Vagina (tissue), 2 donors: ENCODE measurements around the gene NCOA3.

Source experiments
- POLR2A ChIP-seq, 2 donors: fragments of 450-650 bp; IDR thresholded peaks; one replicate each; pipeline ENCODE4 v1.6.1; 2017; ENCODE audit warnings: antibody characterized with exemption in 2 of 2, mild to moderate bottlenecking in 2 of 2, moderate library complexity in 2 of 2
- POLR2AphosphoS5 ChIP-seq, 2 donors: sonication (generic); formaldehyde crosslinking; IDR thresholded peaks; one replicate each; pipeline ENCODE4 v1.9.0; 2017; ENCODE audit warnings: antibody characterized with exemption in 2 of 2, mild to moderate bottlenecking in 2 of 2, low read depth in 1 of 2; ENCODE audit not compliant: insufficient read depth in 1 of 2
- TF ChIP-seq, protein P1 (sequence below), 3 experiments: fragments of 450-650 bp in 2 of 3; fragments of 200-600 bp in 1 of 3; sonication (generic) in 1 of 3; IDR thresholded peaks; one replicate each; pipeline ENCODE4 v1.5.1; 2017 to 2019; ENCODE audit warnings: antibody characterized with exemption in 3 of 3, mild to moderate bottlenecking in 2 of 3, moderate library complexity in 2 of 3

DNA sequence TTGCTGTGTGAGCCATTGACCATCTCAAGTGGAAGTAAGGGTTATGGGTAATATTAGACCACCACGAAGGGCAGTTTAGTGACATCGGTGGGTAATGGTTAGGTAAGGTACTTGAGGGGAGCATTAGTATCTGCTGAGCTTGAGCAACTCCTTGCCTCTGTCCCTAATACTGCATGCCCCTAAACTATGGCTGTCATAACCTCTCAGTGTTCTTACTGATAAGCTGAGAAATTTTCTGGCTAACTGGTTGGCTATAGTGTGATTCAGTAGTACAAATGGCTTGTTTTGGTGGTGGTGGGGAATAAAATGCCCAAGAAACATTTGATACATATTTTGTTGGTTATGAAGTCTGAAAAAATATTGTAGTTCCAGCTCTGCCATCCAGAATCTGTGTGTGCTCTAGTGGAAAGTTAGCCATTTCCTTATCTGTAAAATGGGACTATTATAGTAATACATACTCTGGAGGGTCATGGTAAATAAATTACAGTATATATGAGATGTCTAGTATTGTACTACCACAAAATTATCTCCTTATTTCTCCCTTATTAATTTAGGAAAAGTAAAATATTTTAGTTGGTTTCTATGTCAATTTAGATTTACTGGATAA, 113.1 kb downstream of the NCOA3 start:
- TF ChIP-seq, protein P1, sequence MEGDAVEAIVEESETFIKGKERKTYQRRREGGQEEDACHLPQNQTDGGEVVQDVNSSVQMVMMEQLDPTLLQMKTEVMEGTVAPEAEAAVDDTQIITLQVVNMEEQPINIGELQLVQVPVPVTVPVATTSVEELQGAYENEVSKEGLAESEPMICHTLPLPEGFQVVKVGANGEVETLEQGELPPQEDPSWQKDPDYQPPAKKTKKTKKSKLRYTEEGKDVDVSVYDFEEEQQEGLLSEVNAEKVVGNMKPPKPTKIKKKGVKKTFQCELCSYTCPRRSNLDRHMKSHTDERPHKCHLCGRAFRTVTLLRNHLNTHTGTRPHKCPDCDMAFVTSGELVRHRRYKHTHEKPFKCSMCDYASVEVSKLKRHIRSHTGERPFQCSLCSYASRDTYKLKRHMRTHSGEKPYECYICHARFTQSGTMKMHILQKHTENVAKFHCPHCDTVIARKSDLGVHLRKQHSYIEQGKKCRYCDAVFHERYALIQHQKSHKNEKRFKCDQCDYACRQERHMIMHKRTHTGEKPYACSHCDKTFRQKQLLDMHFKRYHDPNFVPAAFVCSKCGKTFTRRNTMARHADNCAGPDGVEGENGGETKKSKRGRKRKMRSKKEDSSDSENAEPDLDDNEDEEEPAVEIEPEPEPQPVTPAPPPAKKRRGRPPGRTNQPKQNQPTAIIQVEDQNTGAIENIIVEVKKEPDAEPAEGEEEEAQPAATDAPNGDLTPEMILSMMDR (IDR thresholded peaks at IDR 0.05) = no peak
- TF ChIP-seq POLR2A (IDR thresholded peaks at IDR 0.05) = no peak
- no peak for TF ChIP-seq POLR2AphosphoS5 (IDR thresholded peaks at IDR 0.05; ENCODE audit: insufficient read depth in 1 of 2, low read depth in 1 of 2)
